Mucosa of descending colon (tissue), 3 donors: ENCODE measurements around the gene LMNTD2. TPM values are rescaled to one million over a fixed set of nuclear protein-coding genes. Genes with fewer than 3 reads are reported as not detected.
A peak's percentile ranks its signal among the peaks of the same experiment; 100 is the strongest.

ENCODE experiments used
- ATAC-seq: fragments of 200-7000 bp; cut with Tn5 transposase; one replicate; pipeline ENCODE4 v1.9.1; 2020; ENCODE audit warnings: mild to moderate bottlenecking, moderate library complexity
- DNase-seq, 3 donors: peaks; one replicate each; pipeline ENCODE4 v3.0.0-alpha.2; 2020
- H3K36me3 ChIP-seq: fragments of 200-600 bp; one replicate; pipeline ENCODE4 v1.8.0; 2021; ENCODE audit warnings: low read depth, mild to moderate bottlenecking
- H3K4me1 ChIP-seq: fragments of 200-600 bp; one replicate; pipeline ENCODE4 v1.8.0; 2021; ENCODE audit warnings: low read depth, mild to moderate bottlenecking
- H3K4me3 ChIP-seq: fragments of 200-600 bp; one replicate; pipeline ENCODE4 v1.8.0; 2021; ENCODE audit warnings: mild to moderate bottlenecking
- H3K9me3 ChIP-seq: fragments of 200-600 bp; one replicate; pipeline ENCODE4 v1.8.0; 2021; ENCODE audit warnings: mild to moderate bottlenecking
- CTCF ChIP-seq: fragments of 200-600 bp; IDR thresholded peaks from one replicate; pipeline ENCODE4 v1.8.0; 2022; ENCODE audit warnings: antibody characterized with exemption, mild to moderate bottlenecking
- intact Hi-C, 2 donors: fragments of 100-400 bp; cut with DNase I in 1 of 2; cut with micrococcal nuclease in 1 of 2; formaldehyde crosslinking; loops; one replicate each; pipeline versions ENCODE4 v1.11.0 to v1.11.1; 2022; cut with DNase I, micrococcal nuclease
- total RNA-seq, 3 donors: library from RNA; stranded (reverse); fragmentation: NEBNext Ultra II Directional in 2 of 3; extraction: Animal tissue kit (Norgen Biotek cat#: 25700) in 2 of 3; gene quantifications; one replicate each; pipeline versions ENCODE4 v1.2.1 to v1.2.4, GENCODE V29; 2021 to 2023
- donor health status: DM: no; HTN: no; CAD: no; lungs with moderate emphysema.
- donor health status: DM: no; HTN: no; CAD: no.
- donor health status: DM: no; HTN: yes; CAD: no.

Gene LMNTD2
- total RNA-seq, 3 donors from 2014 or later, result 5.4 to 19.1 (median 10.7) TPM

DNA sequence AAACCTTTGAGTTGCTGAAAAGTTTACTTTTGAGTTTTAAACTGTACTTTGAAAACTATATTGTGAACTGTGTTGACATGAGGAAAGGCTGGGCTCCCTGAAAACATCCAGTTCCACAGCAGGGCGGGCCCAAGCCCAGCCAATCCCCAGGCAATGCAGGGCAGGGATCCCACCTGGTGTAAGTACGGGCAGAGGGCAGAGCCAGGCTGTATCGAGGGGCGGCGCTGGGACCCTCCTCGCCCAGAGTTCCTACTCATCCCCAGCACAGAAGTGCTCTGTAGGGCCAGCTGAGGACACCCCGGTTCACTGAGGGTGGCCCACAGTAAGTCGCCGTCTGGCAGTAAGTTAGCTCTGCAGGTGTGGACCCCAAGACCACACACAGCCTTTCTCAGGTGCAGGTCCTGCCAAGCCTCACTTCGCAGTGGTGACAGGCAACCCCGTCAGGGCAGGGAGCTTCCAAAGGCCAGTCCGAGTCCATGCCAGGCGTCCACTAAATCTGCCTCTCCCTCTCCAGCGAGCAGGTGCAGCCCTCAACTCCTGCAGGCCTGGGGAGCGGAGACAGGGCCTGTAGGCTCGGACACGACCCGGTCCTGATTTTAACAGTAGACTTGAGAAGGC lies 6.6 kb upstream of the LMNTD2 start:
- Histone ChIP-seq H3K4me1 (peaks cover 26% of the 10 kb centered on the region), H3K9me3 (no peaks in the 10 kb centered on the region), H3K4me3 (no peak overlapping the region), H3K36me3 (peaks cover 3% of the 10 kb centered on the region)
- intact Hi-C loops, result no loop called here
- ATAC-seq, result no peak
- DNase-seq, result peak in 2 of 3 donors; percentile 46 to 60
- no peak for TF ChIP-seq CTCF

- Histone ChIP-seq H3K36me3 (peaks cover 3% of the 10 kb centered on the region), H3K4me3 (no peak overlapping the region), H3K4me1 (peaks cover 33% of the 10 kb centered on the region), H3K9me3 (no peaks in the 10 kb centered on the region)
- no peak for TF ChIP-seq CTCF
- intact Hi-C loops, result no loop called here
- DNase-seq (peak in 1 of 3 donors; percentile 51), ATAC-seq (no peak)
Observed at GRCh38 chr11:565921-566509, 5.5 kb upstream of the LMNTD2 start.

DNA sequence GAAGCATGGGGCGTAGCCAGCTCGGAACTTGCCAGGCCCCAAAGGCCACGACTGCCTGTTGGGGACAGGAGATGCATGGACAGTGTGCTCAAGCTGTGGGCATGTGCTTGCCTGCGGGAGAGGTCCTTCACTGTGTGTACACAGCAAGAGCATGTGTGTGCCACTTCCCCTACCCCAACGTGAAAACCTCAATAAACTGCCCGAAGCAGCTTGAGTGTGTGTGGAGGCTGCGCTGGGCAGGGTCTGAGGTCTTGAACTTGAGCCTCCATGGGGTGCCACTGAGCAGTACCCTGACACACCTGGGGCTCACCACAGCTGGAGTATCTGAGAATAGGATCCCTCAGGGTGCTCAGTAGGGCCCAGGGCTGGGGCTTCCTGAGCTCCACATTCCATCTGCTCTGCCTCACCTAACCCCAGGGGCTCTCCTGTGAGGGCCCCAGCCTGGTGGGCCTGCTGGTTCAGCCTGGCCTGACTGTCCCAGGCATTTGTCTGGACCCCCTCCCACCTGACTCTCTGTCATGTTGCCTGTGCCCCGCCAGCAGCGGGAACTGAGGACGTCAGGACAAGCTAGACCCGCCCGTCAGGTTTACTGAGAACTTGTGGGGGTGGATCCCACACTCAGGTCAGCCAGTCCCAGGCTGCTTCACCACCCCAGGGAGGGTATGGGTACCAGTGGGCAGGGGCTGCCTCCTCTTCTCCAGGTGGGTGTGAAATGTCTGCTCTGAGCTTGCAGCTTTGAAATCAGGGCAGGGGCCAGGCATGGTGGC lies 3.5 kb upstream of the LMNTD2 start:
- Histone ChIP-seq H3K9me3 (no peaks in the 10 kb centered on the region), H3K4me3 (no peak overlapping the region), H3K36me3 (peaks cover 3% of the 10 kb centered on the region), H3K4me1 (peaks cover 43% of the 10 kb centered on the region)
- intact Hi-C loops, result no loop called here
- ATAC-seq (no peak), DNase-seq (peak in 1 of 3 donors; percentile 59)
- TF ChIP-seq CTCF, result no peak

GRCh38 chr11:563066-563811 lies 2.7 kb upstream of the LMNTD2 start:
- peaks cover under 1% of the 10 kb centered on the region for H3K36me3 ChIP-seq
- intact Hi-C loops, result no loop called here
- DNase-seq (peak in 2 of 3 donors; percentile 36 to 56), ATAC-seq (no peak)
- no peak for TF ChIP-seq CTCF
- no peak overlapping the region for H3K4me3 ChIP-seq
- no peaks in the 10 kb centered on the region for H3K9me3 ChIP-seq
- peaks cover 43% of the 10 kb centered on the region for H3K4me1 ChIP-seq

DNA sequence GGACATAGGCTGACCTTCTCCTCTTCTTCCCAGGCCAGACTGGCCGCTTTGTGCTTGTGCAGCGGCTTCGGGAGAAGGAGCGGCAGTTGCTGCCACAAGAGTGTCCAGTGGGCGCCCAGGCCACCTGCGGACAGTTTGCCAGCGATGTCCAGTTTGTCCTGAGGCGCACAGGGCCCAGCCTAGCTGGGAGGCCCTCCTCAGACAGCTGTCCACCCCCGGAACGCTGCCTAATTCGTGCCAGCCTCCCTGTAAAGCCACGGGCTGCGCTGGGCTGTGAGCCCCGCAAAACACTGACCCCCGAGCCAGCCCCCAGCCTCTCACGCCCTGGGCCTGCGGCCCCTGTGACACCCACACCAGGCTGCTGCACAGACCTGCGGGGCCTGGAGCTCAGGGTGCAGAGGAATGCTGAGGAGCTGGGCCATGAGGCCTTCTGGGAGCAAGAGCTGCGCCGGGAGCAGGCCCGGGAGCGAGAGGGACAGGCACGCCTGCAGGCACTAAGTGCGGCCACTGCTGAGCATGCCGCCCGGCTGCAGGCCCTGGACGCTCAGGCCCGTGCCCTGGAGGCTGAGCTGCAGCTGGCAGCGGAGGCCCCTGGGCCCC lies 1.6 kb upstream of the LMNTD2 start:
- Histone ChIP-seq H3K36me3 (no peaks in the 10 kb centered on the region), H3K9me3 (no peaks in the 10 kb centered on the region), H3K4me1 (peaks cover 33% of the 10 kb centered on the region), H3K4me3 (no peak overlapping the region)
- intact Hi-C loops, result no loop called here
- no peak for TF ChIP-seq CTCF
- peak in 1 of 3 donors; percentile 61 for DNase-seq
- no peak for ATAC-seq
